T-helper 22 cell (primary cell): ENCODE results near the gene SLC30A10.
"Not testable (repeated sequence)": the region's sequence is repeated elsewhere in the genome, so short reads cannot be mapped to it uniquely, and the experiment has no call there.

Experiments used
- DNase-seq: peaks from one replicate; pipeline ENCODE4 v3.0.0-alpha.2; 2020; ENCODE audit warnings: low read depth

SLC30A10 gene

DNA sequence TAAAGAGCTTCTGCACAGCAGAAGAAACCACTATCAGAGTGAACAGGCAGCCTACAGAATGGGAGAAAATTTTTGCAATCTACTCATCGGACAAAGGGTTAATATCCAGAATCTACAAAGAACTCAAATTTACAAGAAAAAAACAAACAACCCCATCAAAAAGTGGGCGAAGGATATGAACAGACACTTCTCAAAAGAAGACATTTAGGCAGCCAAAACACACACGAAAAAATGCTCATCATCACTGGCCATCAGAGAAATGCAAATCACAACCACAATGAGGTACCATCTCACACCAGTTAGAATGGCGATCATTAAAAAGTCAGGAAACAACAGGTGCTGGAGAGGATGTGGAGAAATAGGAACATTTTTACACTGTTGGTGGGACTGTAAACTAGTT, 36.5 kb downstream of the SLC30A10 start:
- DNase-seq = not testable (repeated sequence)

GRCh38 chr1:219888667-219889066, 39.7 kb downstream of the SLC30A10 start:
- DNase-seq = not testable (repeated sequence)

- DNase-seq = no peak
These were observed 42.7 kb downstream of the SLC30A10 start for GRCh38 chr1:219885680-219886079.

GRCh38 chr1:219883400-219884332, 44.7 kb downstream of the SLC30A10 start:
- DNase-seq = no peak

- DNase-seq = no peak
These were observed 45.6 kb downstream of the SLC30A10 start for GRCh38 chr1:219882755-219883154.

- DNase-seq = no peak
These were observed 46.3 kb downstream of the SLC30A10 start for GRCh38 chr1:219882096-219882495.

GRCh38 chr1:219880765-219881457, 47.4 kb downstream of the SLC30A10 start:
- no peak for DNase-seq

DNA sequence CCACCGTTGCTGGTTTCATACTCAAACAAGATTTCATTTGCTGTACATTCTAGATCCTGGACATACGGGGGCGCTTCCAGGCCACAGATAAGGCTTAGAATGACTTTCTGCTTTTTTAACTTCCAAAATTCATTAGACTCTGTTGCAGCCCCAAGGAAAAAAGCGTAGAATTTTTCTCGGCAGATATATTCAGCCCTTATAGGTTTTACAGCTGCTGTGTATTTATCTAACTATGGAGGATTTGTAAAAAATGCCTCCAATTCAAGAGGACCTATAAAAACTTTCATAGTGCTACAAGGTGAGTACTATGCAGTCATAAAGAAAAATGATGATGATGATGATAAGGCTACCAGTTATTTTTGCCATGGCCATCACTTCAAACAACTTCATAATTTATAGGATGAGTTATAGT, 51.6 kb downstream of the SLC30A10 start:
- DNase-seq = no peak

- DNase-seq = no peak
These were observed 52.5 kb downstream of the SLC30A10 start for GRCh38 chr1:219875860-219876259.

GRCh38 chr1:219872538-219872937, 55.8 kb downstream of the SLC30A10 start:
- DNase-seq = not testable (repeated sequence)

GRCh38 chr1:219871427-219872057, 56.8 kb downstream of the SLC30A10 start:
- DNase-seq = no peak

DNA sequence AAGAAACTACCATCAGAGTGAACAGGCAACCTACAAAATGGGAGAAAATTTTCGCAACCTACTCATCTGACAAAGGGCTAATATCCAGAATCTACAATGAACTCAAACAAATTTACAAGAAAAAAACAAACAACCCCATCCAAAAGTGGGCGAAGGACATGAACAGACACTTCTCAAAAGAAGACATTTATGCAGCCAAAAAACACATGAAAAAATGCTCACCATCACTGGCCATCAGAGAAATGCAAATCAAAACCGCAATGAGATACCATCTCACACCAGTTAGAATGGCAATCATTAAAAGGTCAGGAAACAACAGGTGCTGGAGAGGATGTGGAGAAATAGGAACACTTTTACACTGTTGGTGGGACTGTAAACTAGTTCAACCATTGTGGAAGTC, 59.7 kb downstream of the SLC30A10 start:
- not testable (repeated sequence) for DNase-seq
